Astrocyte of the spinal cord (primary cell): ENCODE results near the gene ZNF695.

ENCODE experiments used
- DNase-seq: peaks from one replicate; pipeline ENCODE4 v3.0.0; 2011; ENCODE audit warnings: low read depth, low spot score
- H3K4me3 ChIP-seq: 2 replicates; pipeline ENCODE4 v1.5.1; 2011; ENCODE audit warnings: low read depth, mild to moderate bottlenecking, low read length, moderate library complexity
- in situ Hi-C: cut with HindIII; loops from 2 replicates; pipeline ENCODE4 v1.10.0; 2017; ENCODE audit warnings: low sequenced_read_pairs
- TF ChIP-seq, protein P1 (sequence below): IDR thresholded peaks from 2 replicates; pipeline ENCODE4 v1.5.1; 2012; ENCODE audit warnings: low read depth, mild to moderate bottlenecking, low read length, inconsistent platforms

The ZNF695 gene

DNA sequence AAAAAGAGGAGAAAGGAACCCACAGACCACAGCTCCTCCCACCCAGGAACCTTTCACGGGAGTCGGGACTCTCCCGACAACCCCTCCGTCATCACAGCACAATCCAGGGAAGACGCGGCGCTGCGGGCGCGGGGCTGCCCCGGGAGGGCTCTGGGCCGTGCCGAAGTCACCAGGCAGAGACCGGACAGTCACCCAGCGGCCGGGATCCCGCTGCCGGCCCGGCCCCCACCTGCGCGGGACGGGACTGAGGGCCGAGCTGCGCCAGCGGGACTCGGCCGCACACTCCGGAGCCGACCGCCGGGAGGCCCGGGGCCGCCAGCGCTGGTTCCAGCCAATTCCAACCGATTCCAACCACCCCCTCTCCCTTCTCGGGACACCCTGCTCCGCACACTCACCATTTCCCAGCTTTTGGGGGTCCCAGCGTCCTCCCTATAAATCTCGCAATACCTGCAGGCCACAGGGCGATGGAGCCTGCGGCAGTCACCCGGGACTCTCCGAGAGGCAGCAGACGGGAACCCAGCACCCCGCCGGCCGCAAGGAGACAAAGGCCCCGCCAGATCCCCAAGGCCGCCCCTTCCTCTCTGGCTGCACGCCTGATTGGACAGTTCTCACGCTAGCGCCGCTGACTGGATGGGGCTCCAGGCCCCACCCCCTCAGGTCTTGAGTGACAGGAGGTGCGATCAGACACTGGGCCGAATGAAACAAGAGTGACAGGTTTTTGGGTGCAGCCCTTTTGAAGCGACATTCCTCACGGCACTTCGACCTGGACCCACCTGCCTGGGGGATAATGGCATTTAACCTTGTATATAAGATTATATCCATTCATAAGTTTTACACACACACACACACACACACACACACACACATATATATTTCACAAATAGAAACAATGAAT lies at the start of gene ZNF695:
ZNF695 (minus strand) TSS at position 547 of the 895 bp plus-strand sequence; CDS start at position 398, 149 bp downstream.
- peak within 1 kb of the TSS; percentile 86 for H3K4me3 ChIP-seq
- TF ChIP-seq, protein P1, sequence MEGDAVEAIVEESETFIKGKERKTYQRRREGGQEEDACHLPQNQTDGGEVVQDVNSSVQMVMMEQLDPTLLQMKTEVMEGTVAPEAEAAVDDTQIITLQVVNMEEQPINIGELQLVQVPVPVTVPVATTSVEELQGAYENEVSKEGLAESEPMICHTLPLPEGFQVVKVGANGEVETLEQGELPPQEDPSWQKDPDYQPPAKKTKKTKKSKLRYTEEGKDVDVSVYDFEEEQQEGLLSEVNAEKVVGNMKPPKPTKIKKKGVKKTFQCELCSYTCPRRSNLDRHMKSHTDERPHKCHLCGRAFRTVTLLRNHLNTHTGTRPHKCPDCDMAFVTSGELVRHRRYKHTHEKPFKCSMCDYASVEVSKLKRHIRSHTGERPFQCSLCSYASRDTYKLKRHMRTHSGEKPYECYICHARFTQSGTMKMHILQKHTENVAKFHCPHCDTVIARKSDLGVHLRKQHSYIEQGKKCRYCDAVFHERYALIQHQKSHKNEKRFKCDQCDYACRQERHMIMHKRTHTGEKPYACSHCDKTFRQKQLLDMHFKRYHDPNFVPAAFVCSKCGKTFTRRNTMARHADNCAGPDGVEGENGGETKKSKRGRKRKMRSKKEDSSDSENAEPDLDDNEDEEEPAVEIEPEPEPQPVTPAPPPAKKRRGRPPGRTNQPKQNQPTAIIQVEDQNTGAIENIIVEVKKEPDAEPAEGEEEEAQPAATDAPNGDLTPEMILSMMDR, result no peak
- DNase-seq, result peak; percentile 96
- in situ Hi-C loops, result no loop called here

DNA sequence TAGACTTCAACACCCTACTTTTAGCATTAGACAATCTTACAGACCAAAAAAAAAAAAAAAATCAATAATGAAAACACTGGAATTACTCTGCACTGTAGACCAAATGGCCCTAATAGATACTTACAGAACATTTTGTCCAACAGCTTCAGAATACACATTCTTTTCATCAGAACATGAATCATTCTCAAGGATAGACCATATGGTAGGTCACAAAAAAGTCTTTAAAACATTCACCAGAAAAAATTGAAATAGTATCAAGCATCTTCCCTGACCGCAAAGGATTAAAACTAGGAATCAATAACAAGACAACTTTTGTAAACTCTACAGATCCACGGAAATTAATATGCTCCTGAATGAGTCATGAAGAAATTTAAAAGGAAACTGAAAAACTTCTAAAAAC lies 48.2 kb upstream of the ZNF695 start:
- no peak overlapping the region for H3K4me3 ChIP-seq
- TF ChIP-seq, protein P1, result no peak
- DNase-seq, result no peak
- in situ Hi-C loops, result no loop called here

- in situ Hi-C loops, result no loop called here
Observed at GRCh38 chr1:247054992-247055415, 47.1 kb upstream of the ZNF695 start.

DNA sequence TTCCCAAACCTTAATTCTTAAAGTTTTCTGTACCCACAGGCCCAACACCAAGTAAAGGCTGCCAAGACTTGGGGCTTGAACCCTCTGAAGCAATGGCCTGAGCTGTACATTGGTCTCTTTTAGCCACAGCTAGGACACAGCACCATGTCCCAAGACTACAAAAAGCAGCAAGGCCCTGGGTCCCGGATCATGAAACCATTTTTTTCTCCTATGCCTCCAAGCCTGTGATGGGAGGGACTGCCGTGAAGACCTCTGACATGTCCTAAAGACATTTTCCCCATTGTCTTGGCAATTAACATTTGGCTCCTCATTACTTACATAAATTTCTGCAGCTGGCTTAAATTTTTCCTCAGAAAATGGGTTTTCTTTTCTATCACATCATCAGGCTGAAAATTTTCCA lies 39.8 kb upstream of the ZNF695 start:
- DNase-seq, result no peak
- H3K4me3 ChIP-seq, result no peak overlapping the region
- in situ Hi-C loops, result no loop called here
- TF ChIP-seq, protein P1, result no peak

More at GRCh38 chr1:247054992-247055415, 47.1 kb upstream of the ZNF695 start:
- DNase-seq, result peak; percentile 52
- TF ChIP-seq, protein P1, result no peak
- H3K4me3 ChIP-seq, result no peak overlapping the region

- in situ Hi-C loops, result no loop called here
- H3K4me3 ChIP-seq, result no peak overlapping the region
- no peak for DNase-seq
- TF ChIP-seq, protein P1, result no peak
Observed at GRCh38 chr1:247047260-247047659, 39.4 kb upstream of the ZNF695 start.

DNA sequence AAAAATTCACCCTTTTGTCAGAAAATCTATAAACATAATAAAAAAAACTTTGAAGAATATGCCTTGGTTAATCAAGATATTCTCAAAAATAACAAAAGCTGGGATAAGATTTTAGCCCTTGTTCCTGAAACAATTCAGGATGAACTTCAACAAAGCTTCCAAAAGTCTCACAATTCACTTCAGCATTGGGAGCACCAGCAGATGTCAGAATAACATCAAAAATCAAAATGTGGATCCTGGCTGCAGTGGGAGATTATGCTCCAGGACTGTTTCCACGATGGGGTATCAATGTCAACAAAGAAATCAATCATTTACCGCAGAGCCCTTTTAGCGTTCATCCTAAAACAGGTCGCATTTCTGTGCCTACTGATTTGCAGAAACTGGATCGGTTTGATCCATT lies 35.5 kb upstream of the ZNF695 start:
- DNase-seq, result no peak
- in situ Hi-C loops, result no loop called here
- H3K4me3 ChIP-seq, result no peak overlapping the region
- TF ChIP-seq, protein P1, result no peak
